GM23338 (cell line): ENCODE measurements around the gene MAPK8. TPM values are rescaled to one million over a fixed set of nuclear protein-coding genes. Genes with fewer than 3 reads are reported as not detected.
A peak's percentile ranks its signal among the peaks of the same experiment; 100 is the strongest.

Experiments used
- ATAC-seq: fragments of 200-7000 bp; cut with Tn5 transposase; 3 replicates; pipeline ENCODE4 v1.9.1; 2020
- DNase-seq: peaks from one replicate; pipeline ENCODE4 v3.0.0-alpha.2; 2015; ENCODE audit warnings: low spot score
- H2AFZ ChIP-seq: fragments of 200-600 bp; sonication (generic); 2 replicates; pipeline ENCODE4 v1.8.0; 2016; ENCODE audit warnings: antibody characterized with exemption, mild to moderate bottlenecking, moderate library complexity
- H3F3A ChIP-seq: fragments of 200-600 bp; sonication (generic); replicated peaks from 2 replicates; pipeline ENCODE4 v1.8.0; 2017; ENCODE audit warnings: antibody characterized with exemption, mixed run types, low read depth
- H3K27ac ChIP-seq: fragments of 200-600 bp; sonication (generic); 2 replicates; pipeline ENCODE4 v1.6.1; 2016; ENCODE audit warnings: low read depth
- H3K27me3 ChIP-seq: fragments of 200-600 bp; sonication (generic); 2 replicates; pipeline ENCODE4 v1.8.0; 2016; ENCODE audit warnings: mild to moderate bottlenecking, mixed run types, moderate library complexity; ENCODE audit not compliant: insufficient read depth
- H3K36me3 ChIP-seq: fragments of 200-600 bp; sonication (generic); 2 replicates; pipeline ENCODE4 v1.8.0; 2016; ENCODE audit warnings: mild to moderate bottlenecking; ENCODE audit not compliant: insufficient read depth
- H3K4me1 ChIP-seq: fragments of 200-600 bp; sonication (generic); 2 replicates; pipeline ENCODE4 v1.8.0; 2016; ENCODE audit warnings: mild to moderate bottlenecking, moderate library complexity; ENCODE audit not compliant: insufficient read depth
- H3K4me2 ChIP-seq: fragments of 200-600 bp; sonication (generic); 2 replicates; pipeline ENCODE4 v1.7.1; 2017; ENCODE audit warnings: mixed run types
- H3K4me3 ChIP-seq: fragments of 200-600 bp; sonication (generic); 2 replicates; pipeline ENCODE4 v1.6.1; 2016; ENCODE audit warnings: mixed run types
- H3K79me2 ChIP-seq: fragments of 200-600 bp; sonication (generic); replicated peaks from 2 replicates; pipeline ENCODE4 v1.8.0; 2017; ENCODE audit warnings: mild to moderate bottlenecking; ENCODE audit not compliant: insufficient read depth
- H3K9me2 ChIP-seq: fragments of 200-600 bp; sonication (generic); 2 replicates; pipeline ENCODE4 v1.8.0; 2017; ENCODE audit not compliant: insufficient read depth
- H4K20me1 ChIP-seq: fragments of 200-600 bp; sonication (generic); replicated peaks from 2 replicates; pipeline ENCODE4 v1.8.0; 2017; ENCODE audit warnings: mild to moderate bottlenecking; ENCODE audit not compliant: insufficient read depth
- H3K27ac Mint-ChIP-seq: 2 replicates; pipeline ENCODE4 v1.8.0; 2020; ENCODE audit warnings: inconsistent platforms, mild to moderate bottlenecking, moderate library complexity, mixed read lengths
- H3K27me3 Mint-ChIP-seq: 3 replicates; pipeline ENCODE4 v1.8.0; 2022; ENCODE audit warnings: low read depth, mild to moderate bottlenecking, moderate library complexity, mixed read lengths, inconsistent platforms; ENCODE audit not compliant: insufficient read depth, poor library complexity
- H3K36me3 Mint-ChIP-seq: 3 replicates; pipeline ENCODE4 v1.8.0; 2021; ENCODE audit warnings: low read depth, mild to moderate bottlenecking, inconsistent platforms, moderate library complexity, mixed read lengths
- H3K4me1 Mint-ChIP-seq: 3 replicates; pipeline ENCODE4 v1.8.0; 2020; ENCODE audit warnings: mild to moderate bottlenecking, inconsistent platforms, mixed read lengths
- H3K4me3 Mint-ChIP-seq: 3 replicates; pipeline ENCODE4 v1.8.0; 2021; ENCODE audit warnings: moderate library complexity, mild to moderate bottlenecking, inconsistent platforms, mixed read lengths
- H3K9me3 Mint-ChIP-seq: 3 replicates; pipeline ENCODE4 v1.8.0; 2020; ENCODE audit warnings: moderate library complexity, mild to moderate bottlenecking, inconsistent platforms, mixed read lengths
- CREB1 ChIP-seq: fragments of 250-450 bp; sonication (Bioruptor Pico); IDR thresholded peaks from 2 replicates; pipeline ENCODE4 v1.5.0; 2020; ENCODE audit warnings: low read depth, mild to moderate bottlenecking, moderate library complexity
- EZH2phosphoT487 ChIP-seq: fragments of 200-600 bp; sonication (generic); IDR thresholded peaks from one replicate; pipeline ENCODE4 v1.8.1; 2018; ENCODE audit warnings: antibody characterized with exemption; ENCODE audit not compliant: unreplicated experiment
- POLR2AphosphoS5 ChIP-seq: IDR thresholded peaks from 2 replicates; pipeline ENCODE4 v1.6.1; 2016; ENCODE audit warnings: antibody characterized with exemption, low read depth
- STAT1 ChIP-seq: IDR thresholded peaks from one replicate; pipeline ENCODE4 v1.6.1; 2016; ENCODE audit warnings: antibody characterized with exemption; ENCODE audit not compliant: unreplicated experiment
- ZNF331 ChIP-seq: fragments of 250-450 bp; sonication (Bioruptor Pico); IDR thresholded peaks from 2 replicates; pipeline ENCODE4 v1.5.0; 2020; ENCODE audit warnings: low read depth, mild to moderate bottlenecking, moderate library complexity
- polyA plus RNA-seq: library from polyadenylated mRNA; unstranded; fragments of >200 nt; fragmentation: Nextera tagmentation; extraction: Ambion mirVana; gene quantifications from 2 replicates; pipeline ENCODE4 v1.2.1, GENCODE V29; 2016
- total RNA-seq: library from RNA; depleted of rRNA; stranded (reverse); fragments of >200 nt; shearing (Covaris generic); gene quantifications from 2 replicates; pipeline ENCODE4 v1.2.3, GENCODE V29; 2014
- TF ChIP-seq, protein P1 (sequence below): fragments of 250-450 bp; sonication (Bioruptor Pico); IDR thresholded peaks from 2 replicates; pipeline ENCODE4 v1.5.0; 2020; ENCODE audit warnings: mild to moderate bottlenecking, moderate library complexity
- TF ChIP-seq, protein P2 (sequence below): IDR thresholded peaks from one replicate; pipeline ENCODE4 v1.6.1; 2018; ENCODE audit warnings: antibody characterized with exemption; ENCODE audit not compliant: unreplicated experiment
- TF ChIP-seq, protein P3 (sequence below), 2 experiments: fragments of 200-600 bp in 1 of 2; sonication (generic) in 1 of 2; conservative IDR thresholded peaks; 2 replicates each; pipeline versions ENCODE4 v1.5.1 to v1.6.1; 2016 to 2017; ENCODE audit warnings: antibody characterized with exemption in 2 of 2, low read depth in 2 of 2, mild to moderate bottlenecking in 2 of 2, moderate library complexity in 1 of 2
- TF ChIP-seq, protein P4 (sequence below): IDR thresholded peaks from 2 replicates; pipeline ENCODE4 v1.6.1; 2016; ENCODE audit warnings: antibody characterized with exemption

Gene MAPK8
- total and polyA plus RNA-seq, 2 experiments from 2014 or later = 52.4 to 73.6 TPM

DNA sequence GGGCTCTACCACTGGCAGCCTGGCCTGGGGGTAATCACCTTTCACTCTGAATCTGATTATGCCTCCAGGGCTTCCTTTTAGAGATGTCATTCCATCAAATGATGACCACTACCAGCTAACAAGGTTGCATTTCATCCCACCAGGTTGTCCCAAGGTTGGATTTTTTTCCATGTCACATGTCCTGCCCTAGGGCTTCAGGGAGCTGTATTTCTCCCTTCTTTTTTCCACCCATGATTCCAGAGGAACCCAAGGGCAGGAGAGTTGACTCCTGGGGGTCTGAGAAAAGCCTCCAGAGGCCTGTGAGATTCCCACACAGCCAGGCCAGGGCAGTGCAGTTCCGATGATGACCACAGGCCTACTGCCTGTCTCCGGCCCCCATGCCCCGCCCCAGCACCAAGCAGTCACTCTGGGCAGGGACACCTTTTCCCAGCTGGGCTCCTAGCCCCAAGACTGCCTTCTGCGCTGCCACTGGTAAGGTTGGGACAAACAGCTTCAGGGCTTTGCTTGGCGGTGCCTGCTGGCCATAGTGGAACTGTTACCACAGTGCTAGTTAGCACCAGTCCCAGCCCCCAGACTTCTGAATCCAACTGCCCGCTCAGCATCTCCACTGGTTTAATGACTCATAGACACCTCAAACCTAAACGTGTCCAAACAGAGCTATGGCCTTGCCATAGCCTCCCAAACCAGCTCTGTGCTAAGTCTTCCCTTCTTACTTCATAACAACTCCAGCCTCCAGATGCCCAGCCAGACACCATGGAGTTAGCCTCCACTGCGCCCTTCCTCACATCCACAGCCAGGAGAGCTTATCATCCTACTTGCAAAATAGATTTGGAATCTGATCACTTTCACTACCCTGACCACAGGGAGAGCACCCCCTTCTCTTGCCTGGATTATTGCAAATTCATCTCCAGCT is 164.7 kb downstream of the MAPK8 start:
- Histone ChIP-seq H3K27me3 (peaks cover 10% of the 10 kb centered on the region), H3F3A (0 out of 2 replicates have a peak, but pooled peaks cover 3% of the 10 kb centered on the region), H2AFZ (no peak overlapping the region), H3K9me2 (no peaks in the 10 kb centered on the region), H3K27ac (no peak overlapping the region), H3K4me3 (no peak overlapping the region), H4K20me1 (no peaks in the 10 kb centered on the region; the same call in 1 of the 2 replicates), H3K4me2 (no peak overlapping the region), H3K79me2 (no peaks in the 10 kb centered on the region), H3K36me3 (no peaks in the 10 kb centered on the region), H3K4me1 (peaks cover 7% of the 10 kb centered on the region)
- H3K27me3 Mint-ChIP-seq = peaks cover 6% of the 10 kb centered on the region
- H3K27ac Mint-ChIP-seq = no peak overlapping the region
- no peak for DNase-seq
- TF ChIP-seq POLR2AphosphoS5 (no peak), ZNF331 (no peak), EZH2phosphoT487 (no peak), CREB1 (CRISPR knock-in tag) (no peak), STAT1 (no peak)
- TF ChIP-seq, protein P1, sequence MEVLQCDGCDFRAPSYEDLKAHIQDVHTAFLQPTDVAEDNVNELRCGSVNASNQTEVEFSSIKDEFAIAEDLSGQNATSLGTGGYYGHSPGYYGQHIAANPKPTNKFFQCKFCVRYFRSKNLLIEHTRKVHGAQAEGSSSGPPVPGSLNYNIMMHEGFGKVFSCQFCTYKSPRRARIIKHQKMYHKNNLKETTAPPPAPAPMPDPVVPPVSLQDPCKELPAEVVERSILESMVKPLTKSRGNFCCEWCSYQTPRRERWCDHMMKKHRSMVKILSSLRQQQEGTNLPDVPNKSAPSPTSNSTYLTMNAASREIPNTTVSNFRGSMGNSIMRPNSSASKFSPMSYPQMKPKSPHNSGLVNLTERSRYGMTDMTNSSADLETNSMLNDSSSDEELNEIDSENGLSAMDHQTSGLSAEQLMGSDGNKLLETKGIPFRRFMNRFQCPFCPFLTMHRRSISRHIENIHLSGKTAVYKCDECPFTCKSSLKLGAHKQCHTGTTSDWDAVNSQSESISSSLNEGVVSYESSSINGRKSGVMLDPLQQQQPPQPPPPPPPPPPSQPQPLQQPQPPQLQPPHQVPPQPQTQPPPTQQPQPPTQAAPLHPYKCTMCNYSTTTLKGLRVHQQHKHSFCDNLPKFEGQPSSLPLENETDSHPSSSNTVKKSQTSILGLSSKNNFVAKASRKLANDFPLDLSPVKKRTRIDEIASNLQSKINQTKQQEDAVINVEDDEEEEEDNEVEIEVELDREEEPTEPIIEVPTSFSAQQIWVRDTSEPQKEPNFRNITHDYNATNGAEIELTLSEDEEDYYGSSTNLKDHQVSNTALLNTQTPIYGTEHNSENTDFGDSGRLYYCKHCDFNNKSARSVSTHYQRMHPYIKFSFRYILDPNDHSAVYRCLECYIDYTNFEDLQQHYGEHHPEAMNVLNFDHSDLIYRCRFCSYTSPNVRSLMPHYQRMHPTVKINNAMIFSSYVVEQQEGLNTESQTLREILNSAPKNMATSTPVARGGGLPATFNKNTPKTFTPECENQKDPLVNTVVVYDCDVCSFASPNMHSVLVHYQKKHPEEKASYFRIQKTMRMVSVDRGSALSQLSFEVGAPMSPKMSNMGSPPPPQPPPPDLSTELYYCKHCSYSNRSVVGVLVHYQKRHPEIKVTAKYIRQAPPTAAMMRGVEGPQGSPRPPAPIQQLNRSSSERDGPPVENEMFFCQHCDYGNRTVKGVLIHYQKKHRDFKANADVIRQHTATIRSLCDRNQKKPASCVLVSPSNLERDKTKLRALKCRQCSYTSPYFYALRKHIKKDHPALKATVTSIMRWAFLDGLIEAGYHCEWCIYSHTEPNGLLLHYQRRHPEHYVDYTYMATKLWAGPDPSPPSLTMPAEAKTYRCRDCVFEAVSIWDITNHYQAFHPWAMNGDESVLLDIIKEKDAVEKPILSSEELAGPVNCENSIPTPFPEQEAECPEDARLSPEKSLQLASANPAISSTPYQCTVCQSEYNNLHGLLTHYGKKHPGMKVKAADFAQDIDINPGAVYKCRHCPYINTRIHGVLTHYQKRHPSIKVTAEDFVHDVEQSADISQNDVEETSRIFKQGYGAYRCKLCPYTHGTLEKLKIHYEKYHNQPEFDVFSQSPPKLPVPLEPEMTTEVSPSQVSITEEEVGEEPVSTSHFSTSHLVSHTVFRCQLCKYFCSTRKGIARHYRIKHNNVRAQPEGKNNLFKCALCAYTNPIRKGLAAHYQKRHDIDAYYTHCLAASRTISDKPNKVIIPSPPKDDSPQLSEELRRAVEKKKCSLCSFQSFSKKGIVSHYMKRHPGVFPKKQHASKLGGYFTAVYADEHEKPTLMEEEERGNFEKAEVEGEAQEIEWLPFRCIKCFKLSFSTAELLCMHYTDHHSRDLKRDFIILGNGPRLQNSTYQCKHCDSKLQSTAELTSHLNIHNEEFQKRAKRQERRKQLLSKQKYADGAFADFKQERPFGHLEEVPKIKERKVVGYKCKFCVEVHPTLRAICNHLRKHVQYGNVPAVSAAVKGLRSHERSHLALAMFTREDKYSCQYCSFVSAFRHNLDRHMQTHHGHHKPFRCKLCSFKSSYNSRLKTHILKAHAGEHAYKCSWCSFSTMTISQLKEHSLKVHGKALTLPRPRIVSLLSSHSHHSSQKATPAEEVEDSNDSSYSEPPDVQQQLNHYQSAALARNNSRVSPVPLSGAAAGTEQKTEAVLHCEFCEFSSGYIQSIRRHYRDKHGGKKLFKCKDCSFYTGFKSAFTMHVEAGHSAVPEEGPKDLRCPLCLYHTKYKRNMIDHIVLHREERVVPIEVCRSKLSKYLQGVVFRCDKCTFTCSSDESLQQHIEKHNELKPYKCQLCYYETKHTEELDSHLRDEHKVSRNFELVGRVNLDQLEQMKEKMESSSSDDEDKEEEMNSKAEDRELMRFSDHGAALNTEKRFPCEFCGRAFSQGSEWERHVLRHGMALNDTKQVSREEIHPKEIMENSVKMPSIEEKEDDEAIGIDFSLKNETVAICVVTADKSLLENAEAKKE (CRISPR knock-in tag) = no peak
- TF ChIP-seq, protein P2, sequence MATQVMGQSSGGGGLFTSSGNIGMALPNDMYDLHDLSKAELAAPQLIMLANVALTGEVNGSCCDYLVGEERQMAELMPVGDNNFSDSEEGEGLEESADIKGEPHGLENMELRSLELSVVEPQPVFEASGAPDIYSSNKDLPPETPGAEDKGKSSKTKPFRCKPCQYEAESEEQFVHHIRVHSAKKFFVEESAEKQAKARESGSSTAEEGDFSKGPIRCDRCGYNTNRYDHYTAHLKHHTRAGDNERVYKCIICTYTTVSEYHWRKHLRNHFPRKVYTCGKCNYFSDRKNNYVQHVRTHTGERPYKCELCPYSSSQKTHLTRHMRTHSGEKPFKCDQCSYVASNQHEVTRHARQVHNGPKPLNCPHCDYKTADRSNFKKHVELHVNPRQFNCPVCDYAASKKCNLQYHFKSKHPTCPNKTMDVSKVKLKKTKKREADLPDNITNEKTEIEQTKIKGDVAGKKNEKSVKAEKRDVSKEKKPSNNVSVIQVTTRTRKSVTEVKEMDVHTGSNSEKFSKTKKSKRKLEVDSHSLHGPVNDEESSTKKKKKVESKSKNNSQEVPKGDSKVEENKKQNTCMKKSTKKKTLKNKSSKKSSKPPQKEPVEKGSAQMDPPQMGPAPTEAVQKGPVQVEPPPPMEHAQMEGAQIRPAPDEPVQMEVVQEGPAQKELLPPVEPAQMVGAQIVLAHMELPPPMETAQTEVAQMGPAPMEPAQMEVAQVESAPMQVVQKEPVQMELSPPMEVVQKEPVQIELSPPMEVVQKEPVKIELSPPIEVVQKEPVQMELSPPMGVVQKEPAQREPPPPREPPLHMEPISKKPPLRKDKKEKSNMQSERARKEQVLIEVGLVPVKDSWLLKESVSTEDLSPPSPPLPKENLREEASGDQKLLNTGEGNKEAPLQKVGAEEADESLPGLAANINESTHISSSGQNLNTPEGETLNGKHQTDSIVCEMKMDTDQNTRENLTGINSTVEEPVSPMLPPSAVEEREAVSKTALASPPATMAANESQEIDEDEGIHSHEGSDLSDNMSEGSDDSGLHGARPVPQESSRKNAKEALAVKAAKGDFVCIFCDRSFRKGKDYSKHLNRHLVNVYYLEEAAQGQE = no peak
- TF ChIP-seq, protein P3, sequence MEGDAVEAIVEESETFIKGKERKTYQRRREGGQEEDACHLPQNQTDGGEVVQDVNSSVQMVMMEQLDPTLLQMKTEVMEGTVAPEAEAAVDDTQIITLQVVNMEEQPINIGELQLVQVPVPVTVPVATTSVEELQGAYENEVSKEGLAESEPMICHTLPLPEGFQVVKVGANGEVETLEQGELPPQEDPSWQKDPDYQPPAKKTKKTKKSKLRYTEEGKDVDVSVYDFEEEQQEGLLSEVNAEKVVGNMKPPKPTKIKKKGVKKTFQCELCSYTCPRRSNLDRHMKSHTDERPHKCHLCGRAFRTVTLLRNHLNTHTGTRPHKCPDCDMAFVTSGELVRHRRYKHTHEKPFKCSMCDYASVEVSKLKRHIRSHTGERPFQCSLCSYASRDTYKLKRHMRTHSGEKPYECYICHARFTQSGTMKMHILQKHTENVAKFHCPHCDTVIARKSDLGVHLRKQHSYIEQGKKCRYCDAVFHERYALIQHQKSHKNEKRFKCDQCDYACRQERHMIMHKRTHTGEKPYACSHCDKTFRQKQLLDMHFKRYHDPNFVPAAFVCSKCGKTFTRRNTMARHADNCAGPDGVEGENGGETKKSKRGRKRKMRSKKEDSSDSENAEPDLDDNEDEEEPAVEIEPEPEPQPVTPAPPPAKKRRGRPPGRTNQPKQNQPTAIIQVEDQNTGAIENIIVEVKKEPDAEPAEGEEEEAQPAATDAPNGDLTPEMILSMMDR (conservative IDR thresholded peaks at IDR 0.05; ENCODE audit: low read depth in 2 of 2) = no peak
- TF ChIP-seq, protein P4, sequence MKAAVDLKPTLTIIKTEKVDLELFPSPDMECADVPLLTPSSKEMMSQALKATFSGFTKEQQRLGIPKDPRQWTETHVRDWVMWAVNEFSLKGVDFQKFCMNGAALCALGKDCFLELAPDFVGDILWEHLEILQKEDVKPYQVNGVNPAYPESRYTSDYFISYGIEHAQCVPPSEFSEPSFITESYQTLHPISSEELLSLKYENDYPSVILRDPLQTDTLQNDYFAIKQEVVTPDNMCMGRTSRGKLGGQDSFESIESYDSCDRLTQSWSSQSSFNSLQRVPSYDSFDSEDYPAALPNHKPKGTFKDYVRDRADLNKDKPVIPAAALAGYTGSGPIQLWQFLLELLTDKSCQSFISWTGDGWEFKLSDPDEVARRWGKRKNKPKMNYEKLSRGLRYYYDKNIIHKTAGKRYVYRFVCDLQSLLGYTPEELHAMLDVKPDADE = no peak
- peaks cover 4% of the 10 kb centered on the region; the same call in 1 of the 3 replicates for H3K9me3 Mint-ChIP-seq
- peaks cover 16% of the 10 kb centered on the region for H3K4me1 Mint-ChIP-seq
- no peak overlapping the region for H3K4me3 Mint-ChIP-seq
- peak; percentile 14; the same call in 1 of the 3 replicates for ATAC-seq
- H3K36me3 Mint-ChIP-seq = peaks cover 9% of the 10 kb centered on the region; the same call in 2 of the 3 replicates
